ENCODE measurements around the gene SLC35A5.
"Not testable (repeated sequence)": the region's sequence is repeated elsewhere in the genome, so short reads cannot be mapped to it uniquely, and the experiment has no call there.

The SLC35A5 gene, protein sequence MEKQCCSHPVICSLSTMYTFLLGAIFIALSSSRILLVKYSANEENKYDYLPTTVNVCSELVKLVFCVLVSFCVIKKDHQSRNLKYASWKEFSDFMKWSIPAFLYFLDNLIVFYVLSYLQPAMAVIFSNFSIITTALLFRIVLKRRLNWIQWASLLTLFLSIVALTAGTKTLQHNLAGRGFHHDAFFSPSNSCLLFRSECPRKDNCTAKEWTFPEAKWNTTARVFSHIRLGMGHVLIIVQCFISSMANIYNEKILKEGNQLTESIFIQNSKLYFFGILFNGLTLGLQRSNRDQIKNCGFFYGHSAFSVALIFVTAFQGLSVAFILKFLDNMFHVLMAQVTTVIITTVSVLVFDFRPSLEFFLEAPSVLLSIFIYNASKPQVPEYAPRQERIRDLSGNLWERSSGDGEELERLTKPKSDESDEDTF

DNA sequence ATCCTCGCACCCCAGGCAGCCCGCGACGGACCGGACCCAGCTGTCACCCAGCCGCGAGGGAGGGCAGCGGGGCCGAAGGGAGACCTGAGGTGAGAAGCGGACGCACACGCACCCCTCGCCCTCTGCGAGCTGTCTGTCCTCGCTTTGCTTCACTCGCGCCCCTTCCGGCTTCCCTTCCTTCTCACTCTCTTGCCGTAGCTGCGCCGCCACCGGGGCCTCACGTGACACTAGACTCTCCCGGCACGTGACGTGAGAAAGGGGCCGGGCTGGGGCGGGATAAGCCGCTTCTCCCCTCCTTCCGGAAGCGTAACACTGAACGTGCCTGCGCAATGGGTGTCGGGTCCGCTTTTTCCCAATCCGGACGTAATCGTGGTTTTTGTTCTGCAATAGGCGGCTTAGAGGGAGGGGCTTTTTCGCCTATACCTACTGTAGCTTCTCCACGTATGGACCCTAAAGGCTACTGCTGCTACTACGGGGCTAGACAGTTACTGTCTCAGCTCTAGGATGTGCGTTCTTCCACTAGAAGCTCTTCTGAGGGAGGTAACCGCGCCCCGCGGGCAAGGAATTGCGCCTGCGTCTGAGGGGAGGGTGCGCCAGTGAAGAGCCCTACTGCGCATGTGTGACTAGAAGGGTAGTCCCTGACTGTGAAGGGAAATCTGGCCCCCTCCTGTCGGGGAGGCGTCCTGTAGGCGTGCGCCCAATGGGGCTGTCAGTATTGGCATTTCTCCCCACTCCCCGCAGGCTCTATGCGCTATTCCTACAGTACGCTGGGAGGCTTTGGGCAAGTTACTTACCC lies at the start of gene SLC35A5, which contains the start of gene ATG3:
TSS of gene SLC35A5 (plus strand) at position 312 of the 796 bp plus-strand sequence. CDS start 1,359 bp downstream, outside the sequence.
TSS of gene ATG3 (minus strand) at position 229 of the 796 bp plus-strand sequence. CDS start 434 bp downstream, outside the sequence.
- DNase-seq = peak; percentile 99

DNA sequence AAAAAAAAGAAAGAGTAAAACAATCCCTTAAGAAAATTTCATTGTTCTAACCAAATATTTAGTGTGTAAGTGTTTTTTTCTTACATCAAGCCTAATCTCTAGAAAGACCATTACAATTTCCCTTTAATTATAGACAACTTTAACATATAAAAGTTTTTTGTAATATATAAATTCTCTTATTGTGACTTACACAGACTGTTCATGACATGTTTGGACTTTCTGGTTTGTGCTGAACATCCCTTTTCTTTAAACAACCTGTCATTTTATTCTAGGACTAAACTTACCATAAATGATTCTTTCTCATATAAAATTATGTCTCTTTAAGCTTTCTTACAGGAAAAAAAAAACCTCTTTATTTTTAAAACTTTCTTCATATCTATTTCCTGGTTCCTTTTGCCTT lies 49.5 kb upstream of the SLC35A5 start:
- DNase-seq = no peak

DNA sequence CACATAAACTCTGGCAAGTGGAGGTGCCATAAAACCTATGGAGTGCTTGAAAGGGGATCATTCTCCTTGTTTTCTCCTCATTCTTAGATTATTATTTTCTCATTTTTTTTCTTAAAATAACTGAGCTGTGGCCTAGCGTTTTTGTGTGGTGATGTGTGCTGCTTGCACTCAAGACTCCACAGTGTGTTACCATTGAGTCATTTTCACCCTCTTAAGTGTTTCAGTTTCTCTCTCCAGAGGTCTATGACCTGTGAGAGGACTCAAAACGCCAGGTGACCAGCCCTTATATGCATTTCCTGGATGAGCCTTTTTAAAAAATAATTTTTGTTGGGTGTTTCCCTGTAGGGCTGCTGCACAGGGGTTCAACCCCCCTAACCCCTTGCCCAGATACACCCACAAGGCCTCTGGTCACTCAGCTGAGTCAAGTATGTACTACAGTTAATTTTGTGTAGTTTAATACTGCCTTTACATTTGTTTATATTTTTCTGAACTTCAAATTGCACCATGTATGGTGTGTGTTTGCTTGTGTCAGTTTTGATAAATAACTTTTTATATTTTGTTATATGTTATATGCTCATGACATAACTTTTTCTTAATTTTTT lies 47.2 kb upstream of the SLC35A5 start:
- peak; percentile 29 for DNase-seq

DNA sequence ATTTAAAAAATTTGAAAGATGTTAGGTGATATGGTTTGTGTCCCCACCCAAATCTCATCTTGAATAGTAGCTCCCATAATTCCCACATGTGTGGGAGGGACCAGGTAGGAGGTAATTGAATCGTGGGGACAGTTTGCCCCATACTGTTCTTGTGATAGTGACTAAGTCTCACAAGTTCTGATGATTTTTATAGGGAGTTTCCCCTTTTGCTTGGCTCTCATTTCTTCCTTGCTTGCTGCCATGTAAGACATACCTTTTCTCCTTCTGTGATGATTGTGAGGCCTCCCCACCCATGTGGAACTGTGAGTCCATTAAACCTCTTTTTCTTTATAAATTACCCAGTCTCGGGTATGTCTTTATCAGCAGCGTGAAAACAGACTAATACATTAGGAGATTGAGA lies 42.9 kb upstream of the SLC35A5 start:
- DNase-seq = not testable (repeated sequence)

DNA sequence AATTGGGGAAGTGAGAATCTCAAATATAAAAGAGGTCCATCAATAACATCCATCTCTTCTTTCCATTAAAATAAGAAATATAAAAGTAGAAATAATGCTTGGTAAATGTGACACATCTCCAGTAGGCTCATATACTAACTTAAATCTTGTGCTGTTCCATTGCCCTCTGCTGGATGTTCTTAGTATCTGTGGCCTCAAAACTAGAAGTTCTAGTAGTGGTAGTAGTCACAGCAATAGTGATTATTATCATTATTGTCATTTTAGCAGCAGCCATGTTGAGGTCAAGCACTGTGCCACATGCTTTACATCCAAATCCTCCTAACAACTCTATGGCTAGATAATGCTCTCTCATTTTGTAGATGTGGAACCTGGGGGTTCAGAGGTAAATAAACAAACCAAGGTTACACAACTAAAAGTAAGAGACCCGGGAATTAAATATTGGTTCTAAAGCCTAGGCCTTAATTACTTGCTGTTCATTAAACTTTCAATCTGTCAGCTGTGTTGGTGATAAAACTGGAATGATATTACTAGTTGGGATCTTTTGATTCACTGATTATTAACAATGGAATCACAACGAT lies 42.3 kb upstream of the SLC35A5 start:
- DNase-seq = no peak

DNA sequence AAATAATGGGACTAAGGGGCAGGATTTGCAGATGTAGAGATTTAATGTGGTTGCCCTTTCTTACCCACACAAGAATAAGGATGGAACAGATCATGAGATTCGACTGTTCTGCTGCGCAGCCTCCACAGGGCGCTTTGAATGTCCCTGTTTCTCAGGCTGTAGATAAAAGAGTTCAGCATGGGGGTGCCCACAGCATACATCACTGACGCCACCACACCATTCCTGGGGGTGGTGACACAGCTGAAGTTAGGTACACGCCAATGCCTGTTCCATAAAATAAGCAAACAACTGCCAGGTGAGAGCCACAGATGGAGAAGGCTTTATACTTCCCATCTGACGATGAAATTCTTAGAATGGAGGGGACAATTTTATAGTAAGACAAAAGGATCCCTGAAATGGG lies 37.7 kb upstream of the SLC35A5 start:
- not testable (repeated sequence) for DNase-seq

DNA sequence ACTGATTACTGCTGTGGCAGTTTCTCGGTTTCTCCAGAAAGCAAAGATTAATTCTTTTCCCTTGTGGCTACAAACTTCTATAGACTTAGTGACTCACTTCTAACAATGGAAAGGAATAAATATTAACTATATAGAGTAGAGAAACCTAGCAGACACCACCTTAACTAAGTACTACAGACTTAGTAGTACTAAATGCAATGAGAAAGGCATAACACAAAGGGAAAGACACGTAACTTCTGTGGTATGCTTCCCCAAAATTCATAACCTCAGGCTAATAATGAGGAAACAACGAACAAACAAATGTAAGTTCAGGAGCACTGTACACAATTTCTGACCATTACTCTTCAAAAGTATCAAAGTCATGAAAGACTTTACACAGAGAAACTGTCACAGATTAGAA lies 31.3 kb upstream of the SLC35A5 start:
- DNase-seq = no peak

DNA sequence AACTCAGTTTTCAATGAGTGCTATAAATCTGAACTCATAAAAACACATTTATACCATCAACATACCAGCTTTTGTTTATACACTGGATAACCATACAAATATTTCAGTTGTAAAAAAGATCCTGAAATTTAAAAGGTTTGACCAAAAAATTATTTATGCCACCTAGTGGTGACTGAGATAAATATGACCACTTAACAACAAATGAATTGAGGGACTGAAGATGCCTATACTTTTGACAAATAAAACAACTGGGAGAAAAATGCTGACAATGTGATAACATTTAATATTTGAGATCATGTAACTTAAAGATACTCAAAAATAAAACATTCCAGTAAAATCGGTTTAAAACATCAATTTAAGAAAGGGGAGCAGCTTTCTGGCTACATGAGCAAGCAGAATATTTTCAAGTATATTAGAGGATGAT lies 30.5 kb upstream of the SLC35A5 start:
- no peak for DNase-seq

DNA sequence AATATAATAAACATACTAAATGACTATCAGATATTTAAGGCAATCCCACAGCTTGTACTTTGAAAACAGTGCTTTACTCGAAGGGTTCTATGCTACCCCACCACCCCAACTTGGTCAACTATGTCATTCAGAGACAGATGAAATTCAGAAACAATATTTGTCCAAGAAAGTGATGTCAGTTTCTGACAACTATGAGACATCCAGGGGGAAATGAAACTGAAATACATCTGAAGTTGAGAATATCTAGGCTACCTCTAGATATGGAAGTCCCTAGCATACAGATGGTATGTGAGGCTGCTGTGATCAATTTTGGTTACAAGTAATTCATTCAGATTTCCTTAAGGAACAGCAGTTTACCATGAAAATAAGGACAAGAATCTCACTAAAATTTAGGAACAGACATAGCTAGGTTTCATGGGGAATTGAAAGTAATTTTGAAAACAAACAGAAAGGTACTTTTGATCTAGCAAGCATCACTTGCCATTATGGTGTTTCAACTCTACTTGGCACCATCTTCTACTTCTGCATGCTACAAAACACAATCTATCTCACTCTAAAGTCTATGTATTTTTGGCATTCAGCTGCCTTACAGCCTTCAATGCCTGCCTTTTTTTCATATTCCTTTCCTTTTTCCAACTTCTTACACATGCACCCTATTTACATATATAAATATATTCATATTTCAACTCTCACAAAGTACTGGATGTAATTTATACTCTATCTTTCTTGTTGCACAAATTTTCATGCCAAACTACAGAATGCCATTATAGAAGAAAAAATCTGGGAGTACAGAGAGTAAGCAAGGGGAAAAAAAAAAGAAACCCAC lies 21.8 kb upstream of the SLC35A5 start:
- DNase-seq = no peak

DNA sequence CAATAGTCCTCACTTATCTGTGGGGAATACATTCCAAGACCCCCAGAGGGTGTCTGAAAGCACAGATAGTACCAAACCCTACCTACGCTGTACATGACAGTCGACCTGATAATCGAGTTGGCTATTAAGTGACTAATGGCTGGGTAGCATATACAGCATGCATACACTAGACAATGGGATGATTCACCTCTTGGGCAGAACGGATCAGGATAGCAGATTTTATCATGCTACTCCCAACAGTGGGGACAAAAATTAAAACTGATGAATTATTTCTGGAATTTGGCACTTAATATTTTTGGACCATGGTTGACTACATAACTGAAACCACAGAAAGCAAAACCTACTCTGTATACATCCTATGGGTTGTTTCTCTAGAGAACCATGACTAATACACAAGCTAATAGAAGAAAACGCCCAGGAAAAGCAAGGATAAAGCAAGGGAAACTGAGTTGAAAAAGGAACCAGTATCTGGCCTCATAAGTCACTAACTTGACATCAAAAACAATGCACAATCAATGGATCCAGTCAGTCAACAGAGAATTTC lies 15.6 kb upstream of the SLC35A5 start:
- no peak for DNase-seq

DNA sequence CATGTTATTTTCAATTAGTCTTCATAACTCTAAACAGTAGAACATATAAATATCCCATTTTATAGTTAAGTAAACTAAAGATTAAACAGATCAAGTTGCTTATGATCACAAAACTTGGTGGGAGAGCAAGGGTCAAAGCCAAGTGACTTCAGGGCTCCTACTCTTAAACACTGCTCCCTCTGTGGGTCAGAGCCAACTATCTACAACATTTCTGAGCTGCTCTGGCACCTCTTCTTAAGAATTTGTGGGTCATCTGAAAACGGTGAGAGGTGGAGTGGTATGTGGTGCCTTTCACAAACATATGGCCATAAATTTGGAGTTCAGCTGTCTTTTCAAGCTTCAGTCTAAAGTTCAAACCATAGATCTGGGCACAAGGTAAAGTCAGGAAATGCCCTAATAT lies 11.0 kb upstream of the SLC35A5 start:
- DNase-seq = no peak

DNA sequence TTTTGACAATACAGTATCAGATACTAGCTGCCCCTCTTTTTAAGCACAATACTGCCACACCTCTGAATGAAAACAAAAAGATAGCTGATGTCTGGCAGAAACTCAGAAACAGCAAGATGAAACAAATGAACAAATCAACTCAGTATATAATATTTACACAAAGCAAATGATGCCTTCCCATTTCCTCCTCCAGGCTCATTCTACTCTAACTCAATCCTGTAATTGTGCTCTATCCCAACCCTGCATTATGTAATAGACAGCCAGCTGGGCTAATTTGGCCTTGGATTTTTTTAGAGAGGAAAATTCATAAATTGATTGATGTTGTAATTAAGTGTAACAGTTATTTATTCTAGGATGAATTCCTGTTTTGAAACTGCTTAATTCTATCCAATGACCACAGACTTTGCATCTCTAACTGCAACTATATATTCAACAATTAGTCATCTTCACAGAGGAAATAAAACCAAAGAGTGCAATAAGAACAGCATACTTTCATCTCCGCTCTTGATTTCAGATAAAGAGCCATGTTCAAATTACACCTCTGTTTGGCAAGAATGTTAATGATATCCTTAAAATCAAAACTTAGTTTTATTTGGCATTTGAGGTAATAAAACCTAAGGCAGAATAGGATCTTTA lies 6.2 kb upstream of the SLC35A5 start:
- DNase-seq = no peak

DNA sequence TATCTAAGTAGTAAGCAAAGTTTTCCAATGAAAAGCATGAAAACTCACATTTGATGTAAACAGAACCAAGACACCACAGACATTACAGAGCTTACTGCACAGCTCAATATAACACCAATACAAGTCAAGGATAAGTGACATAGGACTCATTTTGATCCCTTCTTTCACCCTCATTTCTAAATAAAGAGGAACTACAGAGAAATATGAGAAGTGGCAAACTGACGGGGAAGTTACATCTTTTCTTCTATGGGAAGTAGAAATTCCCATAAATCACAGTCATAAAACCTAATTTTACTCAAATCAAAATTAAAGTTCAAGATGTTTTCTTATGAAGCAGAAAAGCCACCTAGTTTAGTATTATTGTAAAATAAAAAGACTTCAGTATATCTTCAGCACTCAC lies 3.9 kb upstream of the SLC35A5 start:
- no peak for DNase-seq

DNA sequence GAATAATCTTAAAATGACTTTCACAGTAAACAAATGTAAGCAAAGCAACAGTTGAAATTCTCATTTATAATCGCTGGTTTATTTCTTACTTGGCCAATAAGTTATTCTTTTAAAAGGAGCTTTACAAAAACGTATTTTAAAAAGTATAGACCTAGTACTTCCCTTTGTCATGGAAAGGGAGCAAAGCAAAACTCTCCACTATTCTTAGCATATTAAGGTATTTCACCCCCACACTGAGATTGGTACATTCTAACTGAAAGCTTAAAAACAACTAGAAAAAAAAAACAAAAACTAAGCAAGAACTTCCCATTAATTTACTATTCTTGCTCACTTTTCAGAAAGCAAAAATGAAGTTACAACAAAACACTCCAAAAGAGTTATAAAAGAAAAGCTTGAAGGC lies 1.5 kb upstream of the SLC35A5 start:
- DNase-seq = no peak

DNA sequence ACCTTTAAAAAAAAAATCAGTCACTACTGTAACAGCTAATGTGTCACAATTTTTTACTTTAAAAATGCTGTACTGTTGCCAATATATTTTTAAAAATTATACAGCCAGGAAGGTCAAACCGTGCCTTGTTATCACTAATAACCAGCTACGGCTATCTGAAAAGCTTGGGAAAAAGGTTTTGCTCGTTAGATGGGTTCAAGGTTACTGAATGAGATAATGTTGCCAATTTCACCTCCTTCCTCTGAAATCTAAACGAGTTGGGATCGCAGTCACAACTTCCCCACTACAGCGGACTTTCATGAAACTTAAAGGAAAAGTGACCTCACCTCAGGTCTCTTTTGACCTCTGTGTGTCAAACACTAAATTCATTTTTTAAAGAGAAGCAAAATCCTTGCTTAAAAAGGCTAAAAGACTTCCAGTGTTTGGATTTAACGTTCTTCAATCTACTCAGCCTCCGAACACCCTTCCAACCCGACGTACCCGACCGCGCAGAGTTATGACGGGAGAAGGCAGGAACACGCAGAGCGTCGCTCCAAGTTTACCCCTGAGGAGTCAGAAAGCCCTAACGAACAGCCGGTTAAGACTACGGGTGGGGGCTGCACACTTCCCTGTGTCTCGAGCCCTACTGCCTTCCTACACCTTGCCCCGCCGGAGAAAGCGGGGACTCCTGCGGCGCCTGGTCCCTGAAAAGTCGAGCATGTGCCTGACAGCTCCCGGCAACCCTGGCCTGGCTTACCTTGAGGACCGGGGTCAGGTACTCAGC lies 943 bp upstream of the SLC35A5 start:
- peak; percentile 85 for DNase-seq

DNA sequence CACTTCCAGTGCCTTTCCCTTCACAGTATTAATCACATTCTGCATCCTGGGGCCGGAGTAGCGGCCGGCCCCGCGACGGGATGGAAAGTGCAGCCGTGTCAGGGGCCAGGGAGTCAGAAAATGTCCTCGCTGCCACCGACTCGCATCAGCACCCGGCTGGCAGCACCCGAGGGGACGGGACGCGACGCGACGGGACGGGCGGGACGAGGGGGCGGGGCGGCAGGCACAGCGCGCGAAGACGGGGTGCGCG lies 436 bp upstream of the SLC35A5 start:
- DNase-seq = peak; percentile 88

DNA sequence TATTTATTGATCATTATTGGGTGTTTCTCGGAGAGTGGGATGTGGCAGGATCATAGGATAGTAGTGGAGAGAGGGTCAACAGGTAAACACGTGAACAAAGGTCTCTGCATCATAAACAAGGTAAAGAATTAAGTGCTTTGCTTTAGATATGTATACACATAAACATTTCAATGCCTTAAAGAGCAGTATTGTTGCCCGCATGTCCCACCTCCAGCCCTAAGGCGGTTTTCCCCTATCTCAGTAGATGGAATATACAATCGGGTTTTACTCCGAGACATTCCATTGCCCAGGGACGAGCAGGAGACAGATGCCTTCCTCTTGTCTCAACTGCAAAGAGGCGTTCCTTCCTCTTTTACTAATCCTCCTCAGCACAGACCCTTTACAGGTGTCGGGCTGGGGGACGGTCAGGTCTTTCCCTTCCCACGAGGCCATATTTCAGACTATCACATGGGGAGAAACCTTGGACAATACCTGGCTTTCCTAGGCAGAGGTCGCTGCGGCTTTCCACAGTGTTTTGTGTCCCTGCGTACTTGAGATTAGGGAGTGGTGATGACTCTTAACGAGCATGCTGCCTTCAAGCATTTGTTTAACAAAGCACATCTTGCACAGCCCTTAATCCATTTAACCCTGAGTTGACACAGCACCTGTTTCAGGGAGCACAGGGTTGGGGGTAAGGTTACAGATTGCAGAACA lies 2.5 kb downstream of the SLC35A5 start:
- DNase-seq = not testable (repeated sequence)

DNA sequence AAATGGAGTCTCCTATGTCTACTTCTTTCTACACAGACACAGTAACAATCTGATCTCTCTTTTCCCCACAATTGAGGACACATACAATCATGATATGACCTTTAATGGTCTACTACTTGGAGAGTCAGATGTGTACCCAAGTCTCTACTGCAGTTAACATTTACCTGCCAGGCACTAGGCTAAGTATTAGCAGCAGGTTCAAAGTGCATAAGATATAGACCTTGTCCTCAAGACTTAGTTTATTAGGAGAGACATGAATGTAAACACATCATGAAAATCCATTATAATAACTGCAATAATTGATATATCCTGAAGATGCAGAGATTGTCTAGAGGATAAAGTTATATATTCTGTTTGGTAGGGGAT lies 3.1 kb downstream of the SLC35A5 start:
- DNase-seq = no peak

DNA sequence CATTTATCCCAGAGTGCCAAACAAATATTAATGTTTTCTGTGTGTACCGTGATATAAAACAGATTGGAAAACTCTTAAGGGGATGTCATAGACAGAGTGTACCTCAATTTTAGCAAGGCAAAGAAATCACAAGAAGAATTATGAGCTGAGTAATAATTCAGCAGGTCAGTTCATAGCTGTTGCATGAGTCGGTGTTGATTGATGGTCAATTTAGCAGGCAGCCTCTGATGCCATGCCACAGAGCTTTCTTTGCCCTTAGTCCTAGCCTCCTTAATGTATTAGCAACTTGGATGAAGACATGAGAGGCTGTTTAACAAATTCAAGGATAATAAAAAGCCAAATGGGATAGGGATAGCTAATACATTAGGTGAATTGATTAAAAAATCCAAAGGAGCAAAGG lies 6.8 kb downstream of the SLC35A5 start:
- no peak for DNase-seq

DNA sequence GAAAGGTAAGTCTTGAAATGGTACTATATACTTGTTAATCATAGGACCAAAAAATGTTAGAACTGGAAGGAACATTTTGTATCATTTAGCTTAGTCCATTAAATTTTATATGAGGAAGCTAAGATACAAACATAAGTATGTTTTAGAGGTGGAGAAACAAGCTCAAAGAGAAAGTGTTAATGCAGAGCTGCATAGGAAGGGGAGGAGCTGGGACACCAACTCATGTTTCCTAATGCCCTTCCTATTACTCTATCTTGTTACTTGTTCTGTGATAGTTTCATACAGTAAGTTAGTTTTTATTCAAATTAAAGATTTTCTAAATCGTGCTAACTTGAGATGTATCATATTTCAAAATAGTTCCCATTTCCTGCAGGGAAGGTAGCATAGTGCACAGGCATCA lies 7.4 kb downstream of the SLC35A5 start:
- no peak for DNase-seq
